Spleen (tissue), 11 donors: Measurements from ENCODE around the gene LPAR2. TPM values are rescaled to one million over a fixed set of nuclear protein-coding genes. Genes with fewer than 3 reads are reported as not detected.

Source experiments
- DNase-seq: peaks from one replicate; pipeline ENCODE4 v3.0.0-alpha.2; 2020
- H3K27ac ChIP-seq, 8 donors: fragments of 200-600 bp; sonication (generic) in 7 of 8; 1 replicate in 4 of 8; 2 replicates in 4 of 8; pipeline versions ENCODE4 v1.5.0 to v1.8.0; 2016 to 2021; ENCODE audit warnings: inconsistent platforms in 4 of 8, mild to moderate bottlenecking in 4 of 8, moderate library complexity in 1 of 8
- H3K27me3 ChIP-seq, 7 donors: fragments of 200-600 bp; sonication (generic) in 6 of 7; replicated peaks in 1 of 7; 1 replicate in 4 of 7; 2 replicates in 3 of 7; pipeline versions ENCODE4 v1.5.0 to v1.8.0; 2016 to 2021; ENCODE audit warnings: inconsistent platforms in 3 of 7, mild to moderate bottlenecking in 1 of 7
- H3K36me3 ChIP-seq, 6 donors: fragments of 200-600 bp; sonication (generic) in 5 of 6; 1 replicate in 4 of 6; 2 replicates in 2 of 6; pipeline versions ENCODE4 v1.5.0 to v1.8.0; 2016 to 2021; ENCODE audit warnings: inconsistent platforms in 2 of 6
- H3K4me1 ChIP-seq, 6 donors: fragments of 200-600 bp; sonication (generic) in 5 of 6; 1 replicate in 3 of 6; 2 replicates in 3 of 6; pipeline versions ENCODE4 v1.5.0 to v1.8.0; 2016 to 2021; ENCODE audit warnings: inconsistent platforms in 3 of 6
- H3K4me3 ChIP-seq, 8 donors: fragments of 200-600 bp; sonication (generic) in 7 of 8; 1 replicate in 4 of 8; 2 replicates in 4 of 8; pipeline versions ENCODE4 v1.5.0 to v1.8.0; 2016 to 2021; ENCODE audit warnings: inconsistent platforms in 4 of 8, mild to moderate bottlenecking in 4 of 8, moderate library complexity in 2 of 8
- H3K9me3 ChIP-seq, 8 donors: fragments of 200-600 bp; sonication (generic) in 7 of 8; 1 replicate in 4 of 8; 2 replicates in 4 of 8; pipeline versions ENCODE4 v1.5.0 to v1.8.0; 2016 to 2021; ENCODE audit warnings: inconsistent platforms in 4 of 8
- POLR2A ChIP-seq, 3 donors: fragments of 450-650 bp; IDR thresholded peaks; one replicate each; pipeline ENCODE4 v1.5.1; 2017; ENCODE audit warnings: antibody characterized with exemption in 3 of 3, mild to moderate bottlenecking in 1 of 3
- POLR2AphosphoS5 ChIP-seq, 3 donors: sonication (generic); formaldehyde crosslinking; IDR thresholded peaks; one replicate each; pipeline ENCODE4 v1.5.1; 2017; ENCODE audit warnings: antibody characterized with exemption in 3 of 3
- WGBS, 5 donors: extraction: QIAGEN DNeasy Blood & Tissue Kit in 3 of 5; methylation state at CpG; one replicate each; pipeline versions ENCODE4 v1.1.5 to v1.1.7; 2013 to 2018; 5-methylcytosine and 5-hydroxymethylcytosine counted together
- intact Hi-C: fragments of 100-400 bp; cut with DNase I; formaldehyde crosslinking; loops from one replicate; pipeline ENCODE4 v1.15.0; 2023; ENCODE audit warnings: low total_unique reads
- polyA plus RNA-seq, 3 donors: library from polyadenylated mRNA; stranded (reverse); fragments of 200-250 nt; gene quantifications; one replicate each; pipeline ENCODE4 v1.2.1, GENCODE V29; 2013
- total RNA-seq, 7 donors: library from RNA; depleted of rRNA in 3 of 7; stranded (reverse); fragments of >200 nt in 3 of 7; fragmentation: NEBNext Ultra II Directional in 4 of 7; extraction: Animal tissue kit (Norgen Biotek cat#: 25700) in 4 of 7; gene quantifications; one replicate each; pipeline versions ENCODE4 v1.1.0 to v1.2.1, GENCODE V29; 2016 to 2021
- TF ChIP-seq, protein P1 (sequence below), 11 experiments: fragments of 200-600 bp in 7 of 11; fragments of 450-650 bp in 4 of 11; sonication (generic) in 4 of 11; IDR thresholded peaks in 8 of 11; conservative IDR thresholded peaks in 3 of 11; 1 replicate in 7 of 11; 2 replicates in 4 of 11; pipeline versions ENCODE4 v1.4.0 to v1.8.0; 2016 to 2021; ENCODE audit warnings: antibody characterized with exemption in 11 of 11, inconsistent platforms in 4 of 11, mild to moderate bottlenecking in 1 of 11
- donor health status: healthy with polysubstance abuse.
- donor health status: DM: no; HTN: no; CAD: no; lungs with moderate emphysema.
- donor health status: DM: no; HTN: no; CAD: no.
- donor health status: Bipolar disorder and iron deficiency.
- donor health status: healthy.
- donor health status: DM: no; HTN: no; CAD: no.
- donor health status: DM: yes; HTN: yes; CAD: no.

The LPAR2 gene
- total and polyA plus RNA-seq, 10 donors: 12.4 to 62.8 (median 41.5) TPM

DNA sequence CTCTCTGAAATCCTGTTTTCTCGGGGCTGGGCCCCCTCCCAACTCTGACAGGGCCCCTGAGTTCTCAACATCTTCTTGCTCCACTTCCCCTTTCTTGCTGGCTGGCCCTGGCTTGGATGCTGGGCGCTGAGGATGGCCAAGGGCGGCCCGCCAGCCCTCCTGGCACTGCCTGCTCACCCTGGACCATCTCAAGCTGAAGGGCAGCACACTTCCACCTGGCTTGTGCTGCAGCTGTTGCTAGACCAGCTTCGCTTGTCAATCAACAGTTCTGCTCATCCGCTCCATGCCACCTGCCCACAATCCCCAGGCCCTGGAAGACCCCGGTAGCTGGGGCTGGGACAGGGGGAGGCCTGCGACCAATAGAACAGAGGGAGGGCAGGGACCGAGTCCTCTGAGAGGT lies 22.3 kb upstream of the LPAR2 start:
- Histone ChIP-seq H3K36me3 (peaks cover 17 to 100% (median 98%) of the 10 kb centered on the region in 6 donors), H3K9me3 (no peaks in the 10 kb centered on the region), H3K4me1 (no peaks in the 10 kb centered on the region), H3K4me3 (no peak overlapping the region), H3K27me3 (no peaks in the 10 kb centered on the region), H3K27ac (no peak overlapping the region)
- TF ChIP-seq, protein P1, sequence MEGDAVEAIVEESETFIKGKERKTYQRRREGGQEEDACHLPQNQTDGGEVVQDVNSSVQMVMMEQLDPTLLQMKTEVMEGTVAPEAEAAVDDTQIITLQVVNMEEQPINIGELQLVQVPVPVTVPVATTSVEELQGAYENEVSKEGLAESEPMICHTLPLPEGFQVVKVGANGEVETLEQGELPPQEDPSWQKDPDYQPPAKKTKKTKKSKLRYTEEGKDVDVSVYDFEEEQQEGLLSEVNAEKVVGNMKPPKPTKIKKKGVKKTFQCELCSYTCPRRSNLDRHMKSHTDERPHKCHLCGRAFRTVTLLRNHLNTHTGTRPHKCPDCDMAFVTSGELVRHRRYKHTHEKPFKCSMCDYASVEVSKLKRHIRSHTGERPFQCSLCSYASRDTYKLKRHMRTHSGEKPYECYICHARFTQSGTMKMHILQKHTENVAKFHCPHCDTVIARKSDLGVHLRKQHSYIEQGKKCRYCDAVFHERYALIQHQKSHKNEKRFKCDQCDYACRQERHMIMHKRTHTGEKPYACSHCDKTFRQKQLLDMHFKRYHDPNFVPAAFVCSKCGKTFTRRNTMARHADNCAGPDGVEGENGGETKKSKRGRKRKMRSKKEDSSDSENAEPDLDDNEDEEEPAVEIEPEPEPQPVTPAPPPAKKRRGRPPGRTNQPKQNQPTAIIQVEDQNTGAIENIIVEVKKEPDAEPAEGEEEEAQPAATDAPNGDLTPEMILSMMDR (IDR thresholded peaks at IDR 0.05 in 8 of 11, conservative IDR thresholded peaks at IDR 0.05 in 3 of 11): no peak
- peak in 2 of 3 donors; percentile 23 to 32 for TF ChIP-seq POLR2AphosphoS5 (IDR thresholded peaks at IDR 0.05)
- 76 to 91% (median 89%) methylated on average over 6 to 9 of the region's 9 CpGs for WGBS, 5 donors
- no peak for DNase-seq
- intact Hi-C loops: no loop called here

DNA sequence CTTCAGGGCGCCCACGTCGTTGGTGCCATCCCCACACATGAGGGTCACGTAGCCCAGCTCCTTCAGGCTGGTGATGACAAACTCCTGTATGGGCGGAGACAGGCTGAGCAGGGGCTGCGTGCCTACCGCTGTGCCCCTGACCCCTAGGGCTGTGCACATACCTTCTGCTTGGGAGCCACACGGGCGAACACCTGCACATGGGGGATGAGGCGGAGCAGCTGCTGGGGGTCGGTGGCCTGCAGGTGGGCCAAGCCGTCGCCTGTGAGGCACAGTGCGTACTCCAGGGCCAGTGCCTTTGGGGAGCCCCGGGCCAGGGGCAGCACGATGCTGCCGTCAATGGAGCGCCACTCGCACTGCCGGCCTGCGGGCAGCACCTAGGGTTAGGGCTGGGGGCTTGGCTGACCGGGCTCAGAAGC lies 21.6 kb upstream of the LPAR2 start:
- TF ChIP-seq POLR2AphosphoS5 (IDR thresholded peaks at IDR 0.05): peak in 1 of 3 donors; percentile 71
- TF ChIP-seq POLR2A (IDR thresholded peaks at IDR 0.05): no peak
- TF ChIP-seq, protein P1 (IDR thresholded peaks at IDR 0.05 in 8 of 11, conservative IDR thresholded peaks at IDR 0.05 in 3 of 11): no peak
- no peaks in the 10 kb centered on the region for H3K27me3 ChIP-seq
- no peak overlapping the region for H3K27ac ChIP-seq
- H3K4me1 ChIP-seq: peaks cover 0 to 1% (median 0%) of the 10 kb centered on the region in 6 donors
- WGBS, 5 donors: 92 to 95% (median 94%) methylated on average over 10 to 22 of the region's 22 CpGs
- H3K9me3 ChIP-seq: no peaks in the 10 kb centered on the region
- no peak for DNase-seq
- intact Hi-C loops: no loop called here
- H3K4me3 ChIP-seq: no peak overlapping the region
- peaks cover 11 to 100% (median 98%) of the 10 kb centered on the region in 6 donors for H3K36me3 ChIP-seq

GRCh38 chr19:19649155-19649554 lies 21.1 kb upstream of the LPAR2 start:
- Histone ChIP-seq H3K27me3 (no peaks in the 10 kb centered on the region), H3K36me3 (peaks cover 10 to 100% (median 98%) of the 10 kb centered on the region in 6 donors), H3K27ac (no peak overlapping the region), H3K4me3 (no peak overlapping the region), H3K9me3 (no peaks in the 10 kb centered on the region), H3K4me1 (peaks cover 0 to 5% (median 1%) of the 10 kb centered on the region in 6 donors)
- intact Hi-C loops: no loop called here
- TF ChIP-seq POLR2AphosphoS5 (IDR thresholded peaks at IDR 0.05): no peak
- no peak for TF ChIP-seq POLR2A (IDR thresholded peaks at IDR 0.05)
- TF ChIP-seq, protein P1 (IDR thresholded peaks at IDR 0.05 in 8 of 11, conservative IDR thresholded peaks at IDR 0.05 in 3 of 11): no peak
- DNase-seq: no peak
- 82 to 95% (median 90%) methylated on average over 6 of the region's 6 CpGs for WGBS, 5 donors

DNA sequence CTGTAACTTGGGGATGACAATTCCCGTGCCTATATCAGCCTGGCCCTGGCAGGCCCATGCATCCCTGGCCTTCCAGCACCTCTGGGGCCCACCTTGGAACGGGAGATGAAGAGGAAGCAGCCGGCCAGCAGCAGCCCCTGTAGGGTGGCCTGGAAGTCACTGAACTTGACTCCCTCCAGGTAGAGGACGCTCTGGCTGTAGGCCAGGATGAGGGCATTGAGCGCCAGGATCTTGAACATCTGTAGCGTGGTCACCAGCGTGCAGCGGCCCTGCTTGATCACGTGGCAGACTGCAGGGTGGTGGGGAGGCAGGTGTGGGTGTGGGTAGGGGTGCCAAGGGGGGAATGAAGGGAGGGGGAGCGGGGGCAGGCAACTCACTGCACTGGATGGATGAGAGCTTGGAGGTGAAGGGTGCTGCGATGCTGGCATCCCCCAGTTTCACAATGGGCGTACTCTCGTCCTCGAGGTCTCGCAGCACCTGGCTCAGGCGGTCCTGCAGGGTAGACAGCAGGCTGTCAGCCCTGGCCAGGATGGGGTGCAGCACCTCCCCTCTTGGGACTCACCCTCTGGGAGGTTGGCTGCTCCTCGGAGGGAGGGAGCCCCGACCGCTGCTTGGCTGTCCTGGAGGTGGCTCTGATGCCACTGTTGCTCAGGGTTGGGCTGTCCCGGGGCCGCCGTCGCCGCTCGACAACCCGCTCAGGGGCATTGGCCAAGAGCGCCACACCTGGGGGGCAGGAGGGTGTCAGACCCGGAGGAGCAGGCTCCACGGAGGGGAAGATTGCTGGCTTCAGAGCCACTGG lies 19.2 kb upstream of the LPAR2 start:
- intact Hi-C loops: no loop called here
- no peaks in the 10 kb centered on the region for H3K9me3 ChIP-seq
- H3K27ac ChIP-seq: no peak overlapping the region
- H3K4me3 ChIP-seq: no peak overlapping the region
- DNase-seq: no peak
- peaks cover 5 to 82% (median 79%) of the 10 kb centered on the region in 6 donors for H3K36me3 ChIP-seq
- H3K27me3 ChIP-seq: no peaks in the 10 kb centered on the region
- WGBS, 5 donors: 90 to 97% (median 94%) methylated on average over 20 to 29 of the region's 29 CpGs
- H3K4me1 ChIP-seq: peaks cover 1 to 22% (median 11%) of the 10 kb centered on the region in 6 donors
- peak in 2 of 3 donors; percentile 2 to 43 for TF ChIP-seq POLR2AphosphoS5 (IDR thresholded peaks at IDR 0.05)
- TF ChIP-seq, protein P1 (IDR thresholded peaks at IDR 0.05 in 8 of 11, conservative IDR thresholded peaks at IDR 0.05 in 3 of 11): no peak
